ENCODE measurements around the gene SYNE1. TPM values are rescaled to one million over a fixed set of nuclear protein-coding genes. Genes with fewer than 3 reads are reported as not detected.

The SYNE1 gene
- total RNA-seq, 1 donor from 2014 or later, result 6.0 TPM

GRCh38 chr6:152071843-152072242, 565.3 kb downstream of the SYNE1 start:
- H4K20me1 ChIP-seq (ENCODE audit: low read depth), result no peaks in the 10 kb centered on the region
- no peak overlapping the region for H3K4me3 Mint-ChIP-seq
- no peaks in the 10 kb centered on the region for H3K36me3 ChIP-seq
- no peak overlapping the region for H3K27ac ChIP-seq
- H3F3A ChIP-seq (ENCODE audit: low read depth), result no peaks in the 10 kb centered on the region
- peaks cover 3% of the 10 kb centered on the region for H3K27me3 Mint-ChIP-seq (ENCODE audit: insufficient read depth, low read depth)
- H3K9me3 Mint-ChIP-seq, result peaks cover 14% of the 10 kb centered on the region
- no peak for DNase-seq (ENCODE audit: low spot score)
- TF ChIP-seq EZH2phosphoT487 (IDR thresholded peaks at IDR 0.05) (no peak), EZH2 (IDR thresholded peaks at IDR 0.05) (no peak), CTCF (IDR thresholded peaks at IDR 0.05) (no peak)
- H3K4me1 Mint-ChIP-seq, result peaks cover 6% of the 10 kb centered on the region
- H3K4me2 ChIP-seq, result no peak overlapping the region
- H3K27me3 ChIP-seq, result no peaks in the 10 kb centered on the region
- no peak overlapping the region for H3K9ac ChIP-seq
- peaks cover 4% of the 10 kb centered on the region for H3K4me1 ChIP-seq
- H3K9me3 ChIP-seq (ENCODE audit: low read depth), result no peaks in the 10 kb centered on the region
- no peaks in the 10 kb centered on the region for H3K79me2 ChIP-seq (ENCODE audit: low read depth)
- H2AFZ ChIP-seq (replicated peaks), result no peak overlapping the region
- peaks cover 2% of the 10 kb centered on the region for H3K36me3 Mint-ChIP-seq
- H3K4me3 ChIP-seq, result no peak overlapping the region
- H3K27ac Mint-ChIP-seq, result no peak overlapping the region

Small RNA genes within 50 kb of the gene (small RNA-seq; reads per million reads assigned to genes)
- 0.11 reads per million for gene RNA5SP223

Other genes starting within 250 kb of the SYNE1 start
- gene MYCT1, start 60.5 kb upstream of the SYNE1 start, total RNA-seq (ENCODE audit: low replicate concordance), result not detected in 2 replicates
- gene VIP, start 113.4 kb upstream of the SYNE1 start, total RNA-seq (ENCODE audit: low replicate concordance), result not detected in 2 replicates

Measured in neural progenitor cell (in vitro differentiated cells).